ENCODE data around the gene SIK3. TPM values are rescaled to one million over a fixed set of nuclear protein-coding genes. Genes with fewer than 3 reads are reported as not detected.

Gene SIK3
- total and polyA plus RNA-seq, 12 donors, result 11.7 to 176 (median 25.2) TPM

GRCh38 chr11:116948391-116948790 lies 149.8 kb downstream of the SIK3 start:
- Histone ChIP-seq H3K9me3 (replicated peaks in 1 of 3) (no peaks in the 10 kb centered on the region), H3K27me3 (no peaks in the 10 kb centered on the region), H3K27ac (no peak overlapping the region), H3K4me1 (replicated peaks in 1 of 2) (no peaks in the 10 kb centered on the region), H3K36me3 (replicated peaks in 1 of 2) (peaks cover 0 to 11% of the 10 kb centered on the region in 2 donors), H3K4me3 (no peak overlapping the region)
- DNase-seq, result no peak
- no peak for TF ChIP-seq CTCF (IDR thresholded peaks at IDR 0.05)
- TF ChIP-seq POLR2A (IDR thresholded peaks at IDR 0.05), result no peak
- intact Hi-C loops (cut with DNase I), result no loop called here
- 82 to 89% (median 85%) methylated on average over 4 of the region's 4 CpGs for WGBS, 4 donors

- TF ChIP-seq POLR2A (IDR thresholded peaks at IDR 0.05), result no peak
- TF ChIP-seq CTCF (IDR thresholded peaks at IDR 0.05), result no peak
- no peak overlapping the region for H3K4me3 ChIP-seq
- no peaks in the 10 kb centered on the region for H3K27me3 ChIP-seq
- WGBS, 4 donors, result 79 to 85% (median 82%) methylated on average over 3 of the region's 3 CpGs
- no peaks in the 10 kb centered on the region for H3K4me1 ChIP-seq (replicated peaks in 1 of 2)
- intact Hi-C loops (cut with DNase I), result no loop called here
- peaks cover 0 to 9% of the 10 kb centered on the region in 2 donors for H3K36me3 ChIP-seq (replicated peaks in 1 of 2)
- no peak overlapping the region for H3K27ac ChIP-seq
- H3K9me3 ChIP-seq (replicated peaks in 1 of 3), result no peaks in the 10 kb centered on the region
- no peak for DNase-seq
These were observed 151.8 kb downstream of the SIK3 start for GRCh38 chr11:116946414-116946813.

GRCh38 chr11:116939499-116939898 lies 158.7 kb downstream of the SIK3 start:
- no peak overlapping the region for H3K4me3 ChIP-seq

GRCh38 chr11:116938471-116939070 lies 159.7 kb downstream of the SIK3 start:
- H3K27me3 ChIP-seq, result no peaks in the 10 kb centered on the region
- 80 to 85% methylated on average over 1 to 2 of the region's 2 CpGs; no CpG with 5 or more reads in 2 of the 4 donors for WGBS, 4 donors
- no peak overlapping the region for H3K27ac ChIP-seq
- intact Hi-C loops (cut with DNase I), result no loop called here
- no peak overlapping the region for H3K4me3 ChIP-seq
- H3K9me3 ChIP-seq (replicated peaks in 1 of 3), result no peaks in the 10 kb centered on the region
- no peaks in the 10 kb centered on the region for H3K36me3 ChIP-seq (replicated peaks in 1 of 2)
- peaks cover 0 to 3% of the 10 kb centered on the region in 2 donors for H3K4me1 ChIP-seq (replicated peaks in 1 of 2)
- TF ChIP-seq CTCF (IDR thresholded peaks at IDR 0.05), result no peak
- TF ChIP-seq POLR2A (IDR thresholded peaks at IDR 0.05), result no peak
- DNase-seq, result no peak

More at GRCh38 chr11:116939499-116939898, 158.7 kb downstream of the SIK3 start:
- Histone ChIP-seq H3K9me3 (replicated peaks in 1 of 3) (no peaks in the 10 kb centered on the region), H3K36me3 (replicated peaks in 1 of 2) (no peaks in the 10 kb centered on the region), H3K27me3 (no peaks in the 10 kb centered on the region), H3K27ac (no peak overlapping the region), H3K4me1 (replicated peaks in 1 of 2) (peaks cover 0 to 3% of the 10 kb centered on the region in 2 donors)
- DNase-seq, result no peak
- 96 to 100% (median 100%) methylated on average over 1 of the region's 1 CpG for WGBS, 4 donors
- TF ChIP-seq CTCF (IDR thresholded peaks at IDR 0.05) (no peak), POLR2A (IDR thresholded peaks at IDR 0.05) (no peak)
- intact Hi-C loops (cut with DNase I), result no loop called here

Data from adrenal gland (tissue), 12 donors.